Pancreas (tissue), 10 donors: ENCODE measurements around the gene LDLRAD4. TPM values are rescaled to one million over a fixed set of nuclear protein-coding genes. Genes with fewer than 3 reads are reported as not detected.

Experiments
- ATAC-seq, 4 donors: fragments of 200-7000 bp; cut with Tn5 transposase; one replicate each; pipeline versions ENCODE4 v1.8.0 to v1.9.1; 2020; ENCODE audit warnings: mild to moderate bottlenecking in 4 of 4, moderate library complexity in 4 of 4
- DNase-seq, 6 donors: peaks; one replicate each; pipeline ENCODE4 v3.0.0-alpha.2; 2020
- FAIRE-seq: peaks from 2 replicates; lab custom pipeline; 2012; peaks lifted over from hg19 to GRCh38; lab: Jason Lieb, UNC
- H3K27ac ChIP-seq, 4 donors: fragments of 200-600 bp; sonication (generic); 1 replicate in 3 of 4; 2 replicates in 1 of 4; pipeline versions ENCODE4 v1.5.0 to v1.8.0; 2020
- H3K27me3 ChIP-seq, 4 donors: fragments of 200-600 bp; one replicate each; pipeline ENCODE4 v1.8.0; 2021
- H3K36me3 ChIP-seq, 3 donors: fragments of 200-600 bp; sonication (generic) in 1 of 3; one replicate each; pipeline versions ENCODE4 v1.5.0 to v1.8.0; 2020 to 2021
- H3K4me1 ChIP-seq, 3 donors: fragments of 200-600 bp; one replicate each; pipeline ENCODE4 v1.8.0; 2021
- H3K4me3 ChIP-seq, 4 donors: fragments of 200-600 bp; sonication (generic) in 2 of 4; one replicate each; pipeline versions ENCODE4 v1.5.0 to v1.8.0; 2020 to 2021
- H3K9me3 ChIP-seq, 4 donors: fragments of 200-600 bp; one replicate each; pipeline ENCODE4 v1.8.0; 2021
- CTCF ChIP-seq, 4 donors: fragments of 200-600 bp; sonication (generic) in 3 of 4; IDR thresholded peaks; one replicate each; pipeline versions ENCODE4 v1.5.0 to v1.8.0; 2021; ENCODE audit warnings: antibody characterized with exemption in 4 of 4
- WGBS, 2 donors: extraction: QIAGEN DNeasy Blood & Tissue Kit; methylation state at CpG; one replicate each; pipeline ENCODE4 v1.1.7; 2013; 5-methylcytosine and 5-hydroxymethylcytosine counted together
- intact Hi-C, 3 donors: fragments of 100-400 bp; cut with DNase I; formaldehyde crosslinking; loops; one replicate each; pipeline versions ENCODE4 v1.11.1 to v1.14.2; 2022
- polyA plus RNA-seq, 2 donors: library from polyadenylated mRNA; stranded (reverse); fragments of 200-250 nt; gene quantifications; one replicate each; pipeline ENCODE4 v1.2.3, GENCODE V29; 2013
- total RNA-seq, 6 donors: library from RNA; stranded (reverse); fragmentation: NEBNext Ultra II Directional in 4 of 6; extraction: Animal tissue kit (Norgen Biotek cat#: 25700) in 4 of 6; gene quantifications; one replicate each; pipeline versions ENCODE4 v1.2.1 to v1.2.4, GENCODE V29; 2021 to 2023
- donor health status: healthy with polysubstance abuse.
- donor health status: DM: no; HTN: no; CAD: no; lungs with moderate emphysema.
- donor health status: DM: no; HTN: no; CAD: no.
- donor health status: control.
- donor health status: control.
- donor health status: Bipolar disorder and iron deficiency.
- donor health status: DM: yes; HTN: yes; CAD: no.
- donor health status: DM: no; HTN: no; CAD: no.
- donor health status: DM: no; HTN: no; CAD: no.
- donor health status: DM: yes; HTN: yes; CAD: no.

LDLRAD4 gene
- total and polyA plus RNA-seq, 8 donors = 2.5 to 21.8 (median 5.7) TPM

- DNase-seq (no peak), FAIRE-seq (no peak), ATAC-seq (no peak)
- intact Hi-C loops = no loop called here
- Histone ChIP-seq H3K36me3 (no peaks in the 10 kb centered on the region), H3K27ac (no peak overlapping the region), H3K4me3 (no peak overlapping the region), H3K4me1 (no peaks in the 10 kb centered on the region), H3K9me3 (no peaks in the 10 kb centered on the region), H3K27me3 (no peaks in the 10 kb centered on the region)
- no peak for TF ChIP-seq CTCF (IDR thresholded peaks at IDR 0.05)
- 79 to 82% methylated on average over 8 of the region's 8 CpGs for WGBS, 2 donors
Observed at GRCh38 chr18:13444430-13445240, 226.1 kb downstream of the LDLRAD4 start.

GRCh38 chr18:13445241-13445897 is 226.8 kb downstream of the LDLRAD4 start:
- ATAC-seq = no peak
- Histone ChIP-seq H3K27me3 (no peaks in the 10 kb centered on the region), H3K9me3 (no peaks in the 10 kb centered on the region), H3K4me3 (no peak overlapping the region), H3K36me3 (no peaks in the 10 kb centered on the region), H3K4me1 (no peaks in the 10 kb centered on the region), H3K27ac (no peak overlapping the region)
- no peak for DNase-seq
- intact Hi-C loops = no loop called here
- no peak for FAIRE-seq
- WGBS, 2 donors = 65 to 71% methylated on average over 6 of the region's 6 CpGs
- TF ChIP-seq CTCF (IDR thresholded peaks at IDR 0.05) = no peak

- H3K4me3 ChIP-seq = no peak overlapping the region
- no peak for FAIRE-seq
- no peak for TF ChIP-seq CTCF (IDR thresholded peaks at IDR 0.05)
Observed at GRCh38 chr18:13446024-13446423, 227.5 kb downstream of the LDLRAD4 start.

GRCh38 chr18:13446610-13447461 is 228.3 kb downstream of the LDLRAD4 start:
- FAIRE-seq (no peak), ATAC-seq (no peak), DNase-seq (no peak)
- Histone ChIP-seq H3K36me3 (no peaks in the 10 kb centered on the region), H3K4me1 (no peaks in the 10 kb centered on the region), H3K27me3 (no peaks in the 10 kb centered on the region), H3K27ac (no peak overlapping the region), H3K9me3 (no peaks in the 10 kb centered on the region), H3K4me3 (no peak overlapping the region)
- 75 to 76% methylated on average over 22 of the region's 22 CpGs for WGBS, 2 donors
- TF ChIP-seq CTCF (IDR thresholded peaks at IDR 0.05) = no peak
- intact Hi-C loops = no loop called here

More at GRCh38 chr18:13446024-13446423, 227.5 kb downstream of the LDLRAD4 start:
- Histone ChIP-seq H3K36me3 (no peaks in the 10 kb centered on the region), H3K4me1 (no peaks in the 10 kb centered on the region), H3K9me3 (no peaks in the 10 kb centered on the region), H3K27me3 (no peaks in the 10 kb centered on the region), H3K27ac (no peak overlapping the region)
- no peak for ATAC-seq
- WGBS, 2 donors = 86 to 91% methylated on average over 6 of the region's 6 CpGs
- DNase-seq = no peak
- intact Hi-C loops = no loop called here
